DMS 273 treated with DMSO at 0.1 percent for 48 hours (cell line): ENCODE results near the gene C1QTNF12.

Experiments used
- DNase-seq: peaks from one replicate; lab custom pipeline; 2025; lab: John Stamatoyannopoulos, UW

Gene C1QTNF12

DNA sequence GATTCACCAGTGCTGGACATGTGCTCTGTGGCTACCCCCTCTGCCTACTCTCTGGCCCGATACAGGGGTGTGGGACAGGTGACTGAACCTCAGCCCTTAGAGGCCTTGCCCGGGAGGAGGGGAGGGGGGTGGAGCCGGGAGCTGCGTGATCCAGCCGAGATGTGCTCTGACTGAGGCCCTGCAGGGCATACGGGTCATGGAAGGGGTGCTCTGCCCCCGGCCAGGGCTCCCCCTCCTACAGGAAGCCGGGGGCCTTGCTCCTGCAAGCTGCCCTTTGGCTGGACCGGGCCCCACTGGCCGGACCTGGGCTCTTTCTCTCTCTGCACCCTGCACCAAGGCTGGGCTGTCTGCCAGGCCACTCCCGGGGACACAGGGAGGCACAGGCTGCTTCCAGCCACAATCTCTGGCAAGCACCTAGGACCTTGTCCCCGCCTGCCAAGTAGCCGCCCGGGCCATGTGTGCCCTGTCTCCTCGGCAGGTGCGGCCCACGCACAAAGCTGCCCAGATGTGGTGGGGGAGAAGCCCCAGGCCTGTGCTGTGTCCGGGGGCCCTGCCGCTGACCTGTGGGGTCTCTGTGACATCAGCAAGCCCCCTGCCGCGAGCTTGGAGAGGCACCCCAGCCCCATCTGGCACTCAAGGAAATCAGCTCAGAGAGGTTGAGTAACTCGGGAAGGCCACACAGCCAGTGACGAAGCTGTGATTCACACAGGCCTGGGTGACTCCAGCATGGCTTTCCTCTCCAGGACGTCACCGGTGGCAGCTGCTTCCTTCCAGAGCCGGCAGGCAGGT, 35.2 kb upstream of the C1QTNF12 start:
- no peak for DNase-seq

DNA sequence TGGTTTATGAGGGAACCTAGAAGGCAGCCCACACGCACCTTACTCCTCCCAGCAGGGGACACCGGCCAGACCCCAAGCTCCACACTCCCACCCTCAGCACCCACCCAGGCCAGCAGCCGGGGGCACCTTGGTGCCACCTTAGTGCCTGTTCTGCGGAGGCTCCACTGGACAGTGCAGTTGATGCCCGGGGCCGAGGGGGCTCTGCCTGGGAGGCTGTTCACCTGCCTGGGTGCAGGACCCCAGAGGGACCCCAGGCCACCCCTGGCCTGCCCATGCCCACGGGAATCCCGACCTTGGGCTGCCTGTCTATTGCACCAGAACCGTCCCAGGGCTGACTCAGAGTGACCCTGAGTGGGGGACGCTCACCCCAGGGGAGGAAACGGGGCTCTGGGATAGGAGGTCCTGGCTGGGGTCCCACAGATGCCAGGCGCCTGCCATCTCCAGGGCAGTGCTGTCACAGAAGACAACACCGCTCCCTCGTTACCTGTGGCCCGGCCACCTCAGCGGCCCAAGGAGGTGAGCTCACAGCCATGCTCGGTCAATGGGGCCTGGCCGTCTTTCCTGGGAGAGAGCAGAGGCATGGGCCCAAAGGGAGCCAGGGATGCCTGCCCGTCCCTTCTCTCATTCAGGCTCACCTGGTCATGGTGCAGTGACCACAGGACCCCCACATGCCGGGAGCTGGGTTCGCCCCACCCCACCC, 34.4 kb upstream of the C1QTNF12 start:
- DNase-seq, result no peak

DNA sequence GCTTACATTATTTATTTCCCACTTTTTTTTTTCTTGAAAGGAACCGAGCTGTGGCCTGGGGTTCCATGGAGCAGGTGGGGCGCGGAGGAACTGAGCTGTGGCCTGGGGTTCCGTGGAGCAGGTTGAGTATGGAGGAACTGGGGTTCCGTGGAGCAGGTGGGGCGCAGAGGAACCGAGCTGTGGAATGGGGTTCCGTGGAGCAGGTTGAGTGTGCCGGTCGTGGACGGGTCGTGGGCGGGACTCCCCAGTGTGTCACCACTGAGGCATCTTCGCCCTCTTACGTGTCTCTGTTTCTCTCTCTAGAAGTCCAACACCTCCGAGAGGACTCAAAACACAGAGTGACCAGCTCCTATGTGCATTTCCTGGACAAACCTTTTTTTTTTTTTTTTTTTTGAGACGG, 32.5 kb upstream of the C1QTNF12 start:
- no peak for DNase-seq

DNA sequence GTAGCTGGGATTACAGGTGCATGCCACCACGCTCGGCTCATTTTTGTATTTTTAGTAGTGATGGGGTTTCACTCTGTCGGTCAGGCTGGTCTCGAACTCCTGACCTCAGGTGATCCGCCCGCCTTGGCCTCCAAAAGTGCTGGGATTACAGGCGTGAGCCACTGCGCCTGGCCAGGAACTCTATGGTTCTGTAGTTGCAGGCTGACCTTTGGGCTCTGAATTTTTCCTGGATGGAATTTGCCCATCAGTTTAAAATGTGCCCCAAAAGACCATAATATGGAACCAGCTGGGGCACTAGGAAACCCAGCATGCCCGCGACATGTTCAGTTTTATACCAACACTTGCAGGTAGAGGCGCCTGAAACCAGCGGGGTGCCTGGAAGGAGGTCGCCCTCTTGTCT, 32.1 kb upstream of the C1QTNF12 start:
- no peak for DNase-seq

DNA sequence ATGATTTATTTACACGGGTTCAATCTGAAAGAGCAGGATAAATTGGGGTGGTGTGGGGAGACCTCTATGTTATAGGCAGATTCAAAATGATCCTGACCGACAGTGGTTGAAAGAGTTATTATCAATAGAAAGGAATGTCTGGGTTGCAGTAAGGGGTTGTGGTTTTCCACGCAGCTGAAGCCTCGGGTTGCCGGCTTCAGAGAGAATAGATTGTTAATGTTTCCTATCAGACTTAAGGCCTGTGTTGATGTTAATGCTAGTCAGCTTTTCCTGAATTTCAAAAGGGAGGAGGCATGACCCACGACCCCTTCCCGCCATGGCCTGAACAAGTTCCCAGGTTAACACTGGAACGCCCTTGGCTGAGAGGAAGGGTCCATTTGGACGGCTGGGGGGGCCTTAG, 29.3 kb upstream of the C1QTNF12 start:
- no peak for DNase-seq

DNA sequence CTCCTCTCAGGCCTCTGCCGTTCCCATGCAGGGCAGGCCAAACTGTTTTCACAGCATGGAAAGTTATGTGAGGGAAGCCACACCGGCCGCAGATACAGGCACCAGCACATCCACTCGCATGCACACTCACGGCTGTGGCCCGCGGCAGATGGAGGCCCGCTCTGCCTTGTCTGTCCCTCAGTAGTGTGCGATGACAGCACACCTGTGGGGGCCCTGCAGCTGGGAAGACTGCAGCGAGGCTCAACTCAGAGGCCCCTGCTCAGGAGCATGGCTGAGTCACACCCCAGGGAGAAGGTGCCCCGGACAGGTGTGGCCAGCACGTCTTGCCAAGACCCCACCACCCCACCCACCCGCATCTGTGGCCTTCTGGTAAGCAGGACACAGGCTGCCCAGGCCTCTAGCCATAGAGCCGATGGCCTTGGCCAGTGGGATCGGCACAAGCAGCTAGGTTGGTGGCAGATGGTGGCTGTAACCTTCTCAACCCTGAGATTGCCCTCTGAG, 28.5 kb upstream of the C1QTNF12 start:
- no peak for DNase-seq

DNA sequence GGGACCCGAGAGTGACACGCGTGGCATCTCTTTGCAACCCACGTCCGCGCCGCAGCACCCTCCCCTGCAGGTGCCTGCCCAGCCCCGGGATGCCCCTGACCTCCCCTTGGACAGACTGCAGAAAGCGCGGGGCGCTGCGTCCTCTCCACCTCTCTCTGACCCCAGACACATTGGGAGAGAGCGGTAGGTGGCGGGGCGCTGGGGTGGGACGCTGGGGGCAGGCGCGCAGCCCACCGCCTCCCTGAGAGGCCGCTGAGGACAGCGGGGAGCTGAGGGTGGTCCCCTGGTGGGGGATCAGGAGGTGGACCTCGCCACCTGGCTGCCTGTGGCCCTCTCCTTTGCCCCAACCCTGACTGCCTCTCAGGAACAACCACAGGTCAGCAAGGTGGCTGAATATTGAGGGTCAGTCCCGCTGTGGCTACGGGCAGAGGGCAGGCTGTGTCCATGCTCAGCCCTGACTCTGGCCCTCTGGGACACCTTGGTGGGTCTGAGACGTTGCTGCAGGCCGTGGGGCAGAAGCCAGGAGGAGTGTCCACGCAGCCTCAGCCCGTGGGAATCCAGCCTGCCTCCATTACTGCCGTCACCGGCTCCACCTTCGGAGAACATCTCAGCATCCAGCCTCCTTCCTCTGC, 27.9 kb upstream of the C1QTNF12 start:
- no peak for DNase-seq

DNA sequence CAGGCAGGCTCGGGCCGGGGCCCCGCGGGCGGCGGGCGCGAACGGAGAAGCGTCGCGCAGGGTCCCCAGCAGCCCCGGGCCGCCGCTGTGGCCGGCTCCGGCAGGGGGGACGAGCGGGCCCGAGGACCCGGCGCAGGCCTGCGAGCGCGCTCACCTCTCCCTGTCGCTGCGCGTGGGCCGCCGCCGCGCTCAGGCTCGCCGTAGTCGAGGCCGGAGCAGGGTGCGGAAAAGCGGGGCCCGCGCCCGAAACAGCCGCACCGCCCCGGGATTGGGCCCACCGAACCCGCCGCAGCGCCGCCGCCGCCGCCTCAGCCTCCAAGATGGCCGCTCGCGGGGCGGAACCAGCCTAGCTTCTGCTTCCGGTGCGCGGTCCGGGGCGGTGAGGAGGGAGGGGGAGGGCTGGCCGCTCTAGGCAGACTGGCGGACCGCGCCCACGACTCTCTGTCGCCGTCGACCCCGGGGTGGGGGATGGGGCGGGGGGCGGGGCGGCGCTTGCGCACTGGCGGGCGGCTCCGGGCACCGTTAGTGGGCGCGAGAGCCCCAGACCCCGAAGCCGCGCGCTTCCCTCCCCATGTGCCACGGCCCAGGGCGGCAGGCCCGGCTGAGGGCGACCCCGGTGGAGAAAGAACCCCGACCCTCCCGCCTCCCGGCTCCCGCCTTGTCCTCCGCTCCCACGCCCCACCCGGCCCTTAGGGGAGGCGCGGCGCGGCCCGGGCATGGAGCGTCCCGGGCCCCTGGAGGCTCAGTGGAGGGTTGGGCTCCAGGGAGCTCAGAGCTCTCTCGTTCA, 27.2 kb upstream of the C1QTNF12 start, which contains the start of gene UBE2J2:
UBE2J2 (minus strand) TSS at position 343 of the 787 bp plus-strand sequence. CDS start 5,862 bp downstream, outside the sequence.
- DNase-seq, result peak; percentile 67

DNA sequence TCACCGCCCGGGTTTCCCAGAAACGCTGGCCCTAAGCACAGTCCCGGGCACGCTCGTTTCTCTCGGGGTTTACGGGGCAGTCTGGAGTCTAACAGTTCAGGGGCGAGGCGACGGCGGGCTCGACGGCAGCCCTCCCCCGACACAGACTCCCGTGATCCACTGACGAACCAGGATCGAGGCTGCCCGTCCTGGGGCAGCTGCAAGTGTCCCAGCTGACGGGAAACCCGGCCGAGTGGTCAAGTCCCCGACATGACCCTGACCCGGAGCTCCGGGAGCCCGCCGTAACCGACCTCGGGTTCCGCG, 26.6 kb upstream of the C1QTNF12 start:
- DNase-seq, result no peak

DNA sequence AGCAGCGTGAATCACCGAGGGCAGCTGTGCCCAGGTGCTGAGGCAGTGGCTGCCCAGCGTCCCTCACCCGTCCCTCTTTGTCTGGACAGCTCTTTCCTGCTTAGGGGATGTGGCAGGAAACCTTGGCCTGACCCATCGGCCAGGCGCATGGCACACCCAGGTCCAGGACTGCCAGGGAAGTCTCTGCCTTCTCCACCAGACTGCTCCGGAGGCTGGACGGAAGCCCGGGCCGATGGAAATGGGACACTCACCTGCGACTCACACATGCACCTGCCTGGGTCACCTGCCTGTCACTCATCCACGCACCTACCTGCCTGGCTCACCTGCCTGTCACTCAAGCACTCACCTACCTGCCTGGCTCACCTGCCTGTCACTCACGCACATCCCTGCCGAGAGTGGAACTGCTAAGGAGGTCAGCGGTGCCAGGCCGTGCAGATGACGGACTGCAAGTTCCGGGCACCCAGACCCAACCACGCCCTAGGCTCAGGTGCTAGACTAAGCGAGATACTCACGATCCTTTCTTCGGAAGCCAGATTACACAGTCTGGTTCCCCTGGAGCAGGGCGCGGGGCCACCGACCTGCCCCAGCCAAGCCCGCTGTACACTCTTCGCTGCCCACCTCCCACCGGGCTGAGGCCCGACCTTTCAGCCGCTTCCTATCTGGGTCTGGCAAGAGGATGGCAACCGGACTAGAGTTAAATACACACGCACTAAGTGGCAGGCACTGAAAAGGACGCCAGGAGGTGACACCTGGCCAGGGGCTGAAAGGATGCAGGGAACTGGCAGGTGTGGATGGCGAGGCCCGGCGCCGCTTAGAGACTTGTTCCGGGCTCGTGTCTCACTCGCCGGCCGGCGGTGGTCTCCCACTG, 26.1 kb upstream of the C1QTNF12 start:
- no peak for DNase-seq

DNA sequence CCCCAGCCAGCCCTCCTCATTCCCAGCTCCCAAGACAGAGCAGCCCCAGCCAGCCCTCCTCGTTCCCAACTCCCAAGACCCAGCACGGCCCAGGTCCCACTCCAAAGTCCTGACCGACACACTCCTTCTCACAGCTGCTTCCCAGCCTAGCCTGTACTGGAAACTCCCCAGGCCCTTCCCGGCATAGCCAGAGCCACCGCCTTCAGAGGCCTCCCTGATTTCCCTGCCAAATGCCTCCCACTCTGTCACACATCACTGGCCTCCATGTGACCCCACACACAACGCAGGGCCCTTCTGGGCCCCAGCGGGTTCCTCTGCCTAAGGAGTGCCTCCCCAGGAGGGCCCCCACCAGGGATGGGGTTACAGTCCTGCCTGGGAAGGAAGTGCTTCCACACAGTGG, 24.3 kb upstream of the C1QTNF12 start:
- DNase-seq, result no peak

DNA sequence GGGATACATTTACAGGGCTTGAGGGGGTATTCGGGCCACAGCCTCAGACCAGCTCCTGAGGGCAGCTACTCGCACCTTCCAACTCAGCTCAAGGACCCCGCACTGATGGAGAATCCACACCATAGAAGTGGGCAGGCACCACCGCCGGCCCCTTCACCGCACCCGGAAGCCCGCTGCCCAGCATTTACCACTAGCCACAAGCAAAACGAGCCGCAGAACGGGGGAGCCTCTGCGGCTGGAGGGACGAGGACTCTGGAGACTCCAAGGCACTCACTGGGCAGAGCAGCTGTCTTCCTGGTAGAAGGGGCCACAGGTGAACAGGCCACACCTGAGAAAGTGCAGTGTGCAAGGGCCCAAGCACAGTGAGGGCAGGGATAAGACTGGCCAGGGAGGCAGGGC, 21.8 kb upstream of the C1QTNF12 start:
- DNase-seq, result no peak

DNA sequence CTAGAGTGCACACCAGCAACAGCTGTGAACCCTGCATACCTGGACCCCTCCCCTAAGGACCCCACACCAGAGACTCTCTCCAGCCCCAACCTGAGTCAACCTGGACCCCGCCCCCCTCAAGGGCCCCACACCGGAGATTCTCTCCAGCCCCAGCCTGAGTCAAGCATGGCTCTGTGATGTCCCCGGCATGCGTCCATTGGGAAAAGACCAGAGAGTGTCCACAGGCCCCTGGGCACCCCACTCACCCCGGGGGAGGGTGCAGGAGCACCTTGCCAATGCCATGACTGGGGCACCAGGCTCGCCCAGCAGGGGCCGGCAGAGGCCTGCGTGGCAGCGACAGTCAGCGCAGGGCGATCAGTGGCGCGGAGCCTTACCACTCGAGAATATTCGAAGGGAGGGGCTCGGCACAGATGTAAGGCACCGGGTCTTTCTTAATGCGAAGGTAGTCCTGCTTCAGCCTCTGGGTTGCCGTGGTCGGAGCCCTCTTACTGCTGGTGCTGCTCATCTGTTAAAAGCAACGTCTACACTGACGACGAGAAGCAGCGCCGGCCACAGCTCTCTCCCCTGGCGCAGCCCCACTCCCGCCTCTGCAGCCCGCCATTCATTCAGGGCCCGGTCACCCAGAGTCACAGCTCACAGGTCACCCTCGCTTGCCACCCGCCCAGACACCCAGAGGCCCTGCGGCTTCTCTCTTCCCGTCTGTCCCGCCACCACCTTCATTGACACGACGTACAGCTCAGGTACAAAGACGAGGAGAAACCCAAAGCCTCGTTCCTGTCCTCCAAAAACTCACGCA, 21.2 kb upstream of the C1QTNF12 start:
- no peak for DNase-seq

DNA sequence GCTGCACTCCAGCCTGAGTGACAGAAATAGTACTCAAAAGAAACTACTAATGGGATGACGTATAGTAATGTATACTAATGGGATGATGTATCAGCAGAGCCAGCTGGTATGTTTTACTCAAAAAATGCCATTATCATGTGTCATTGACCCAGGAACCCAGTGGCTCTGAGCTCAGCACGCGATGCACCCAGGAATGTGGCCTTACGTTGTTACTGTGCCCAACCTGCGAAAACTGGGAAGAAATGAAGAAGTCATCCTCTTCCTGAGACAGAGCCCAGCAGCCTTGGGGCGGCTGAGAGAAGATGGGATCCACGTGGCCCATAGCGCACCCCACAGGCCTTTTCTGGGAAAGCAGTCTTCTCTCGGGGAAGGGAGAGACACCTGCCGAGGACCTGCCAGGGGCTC, 18.3 kb upstream of the C1QTNF12 start:
- no peak for DNase-seq

DNA sequence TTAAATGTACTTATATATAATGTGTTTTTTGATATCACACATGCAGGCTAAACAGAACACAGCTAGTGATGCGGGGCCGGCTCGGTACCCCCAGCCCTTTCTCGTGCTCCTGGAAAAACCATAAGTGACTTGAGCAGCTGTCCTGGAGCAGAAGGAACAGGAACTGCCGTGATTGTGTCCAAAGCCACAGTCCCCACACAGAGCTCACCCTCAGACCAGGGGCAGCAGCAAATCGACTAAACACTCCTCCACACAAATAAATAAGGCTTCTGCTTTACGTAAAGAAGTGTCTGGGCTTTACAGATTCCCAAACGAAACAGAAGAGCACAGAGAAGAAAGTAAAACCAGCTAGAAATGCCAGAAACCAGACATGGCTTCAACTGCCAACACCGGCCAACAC, 17.5 kb upstream of the C1QTNF12 start:
- no peak for DNase-seq

DNA sequence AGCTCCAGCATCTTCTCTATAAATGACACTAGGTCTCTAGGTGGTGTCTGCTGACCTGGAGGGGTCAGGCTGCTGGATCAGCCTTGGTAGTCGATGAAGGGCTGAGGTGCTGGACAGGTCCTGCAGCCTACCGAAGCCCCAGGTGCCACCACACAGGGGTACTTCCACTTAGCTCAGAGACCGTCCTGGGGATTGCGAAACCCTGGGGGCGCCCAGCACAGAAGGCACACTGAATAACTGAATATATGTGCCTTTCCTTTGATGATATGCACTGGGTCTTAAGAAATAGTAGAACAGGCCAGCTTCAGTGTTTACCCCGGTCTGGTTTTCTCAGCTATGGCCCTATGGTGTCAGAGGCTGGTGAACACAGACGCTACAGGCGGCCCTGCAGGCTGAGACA, 16.2 kb upstream of the C1QTNF12 start:
- DNase-seq, result no peak

DNA sequence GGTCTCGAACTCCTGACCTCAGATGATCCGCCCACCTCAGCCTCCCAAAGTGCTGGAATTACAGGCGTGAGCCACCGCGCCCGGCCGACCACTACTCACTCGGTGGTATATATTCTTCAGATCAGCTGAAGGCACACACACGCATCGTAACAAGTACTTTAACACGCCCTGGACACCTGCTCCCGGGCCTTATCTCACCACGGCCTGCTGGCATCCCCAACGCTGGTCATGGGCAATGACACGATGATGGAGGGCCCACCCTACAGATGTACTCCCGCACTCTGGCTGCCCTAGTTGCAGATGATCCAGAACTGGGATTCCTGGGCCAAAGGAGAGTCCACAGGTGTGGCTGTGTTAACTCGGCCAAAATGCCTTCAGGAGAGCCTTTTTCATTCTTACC, 15.5 kb upstream of the C1QTNF12 start:
- DNase-seq, result no peak

DNA sequence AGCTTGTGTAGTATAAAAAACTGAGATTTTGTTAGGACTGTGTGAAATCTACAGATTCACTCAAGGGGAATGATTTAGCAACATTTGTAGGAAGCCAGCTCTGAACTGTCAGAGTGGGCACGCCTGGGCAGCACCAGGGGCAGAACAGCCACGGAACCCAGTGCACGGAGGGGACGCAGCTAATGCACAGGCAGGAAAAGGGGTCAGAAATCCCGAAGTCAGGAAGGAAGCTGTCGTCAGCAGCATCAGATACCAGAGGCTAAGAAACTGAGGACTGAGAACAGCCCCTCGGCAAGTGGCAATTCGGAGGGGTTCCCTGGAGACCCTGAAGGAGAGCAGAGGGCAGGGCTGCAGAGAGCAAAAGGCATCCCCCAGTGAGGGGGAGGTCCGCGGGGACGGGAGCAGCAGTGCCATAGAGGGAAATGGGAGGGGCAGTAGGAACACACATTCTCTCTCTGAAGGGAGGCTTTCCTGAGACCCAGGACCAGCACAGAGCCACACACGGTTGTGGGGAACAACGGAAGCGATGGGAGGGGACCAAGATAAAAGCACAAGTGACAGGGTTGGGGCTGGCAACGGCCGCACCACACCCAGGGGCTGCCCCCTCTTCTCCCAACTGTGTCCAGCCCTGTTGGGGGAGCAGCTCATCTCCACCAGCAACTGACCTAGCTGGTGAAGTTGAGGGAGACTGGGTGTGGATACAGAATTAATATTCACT, 14.5 kb upstream of the C1QTNF12 start:
- DNase-seq, result no peak

DNA sequence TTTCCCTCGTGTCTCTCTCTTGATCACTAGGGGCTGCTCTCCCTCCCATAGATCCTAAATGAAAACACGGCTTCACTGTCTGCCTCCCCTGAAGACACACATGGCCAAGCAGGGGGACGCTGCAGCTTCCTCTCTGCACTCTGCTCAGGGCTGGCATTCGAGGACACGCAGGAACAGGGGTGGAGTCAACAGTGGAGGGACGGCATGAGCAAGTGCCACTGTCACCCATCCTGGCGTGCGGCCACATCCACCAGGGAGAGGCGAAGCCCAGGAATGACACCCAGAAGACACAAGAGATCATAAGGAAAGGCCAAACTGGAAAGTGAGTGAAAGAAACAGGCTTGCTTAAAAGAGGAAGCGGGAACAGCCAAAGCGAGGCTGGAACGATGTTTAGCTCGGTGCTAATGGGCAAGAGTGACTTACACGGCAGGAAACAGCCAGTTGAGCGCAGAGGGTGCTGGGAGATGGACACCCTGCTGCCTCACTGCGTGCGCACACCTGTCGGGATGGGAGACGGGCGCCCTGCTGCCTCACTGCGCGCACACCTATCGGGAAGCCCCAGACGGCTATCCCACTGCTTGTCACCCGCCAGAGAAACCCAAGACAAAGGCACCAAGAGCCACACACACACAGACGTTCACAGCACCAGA, 13.6 kb upstream of the C1QTNF12 start:
- no peak for DNase-seq
